ENCODE data around the gene CCDC39. TPM values are rescaled to one million over a fixed set of nuclear protein-coding genes. Genes with fewer than 3 reads are reported as not detected.

The CCDC39 gene
- total RNA-seq, 1 donor from 2014 or later: not detected

DNA sequence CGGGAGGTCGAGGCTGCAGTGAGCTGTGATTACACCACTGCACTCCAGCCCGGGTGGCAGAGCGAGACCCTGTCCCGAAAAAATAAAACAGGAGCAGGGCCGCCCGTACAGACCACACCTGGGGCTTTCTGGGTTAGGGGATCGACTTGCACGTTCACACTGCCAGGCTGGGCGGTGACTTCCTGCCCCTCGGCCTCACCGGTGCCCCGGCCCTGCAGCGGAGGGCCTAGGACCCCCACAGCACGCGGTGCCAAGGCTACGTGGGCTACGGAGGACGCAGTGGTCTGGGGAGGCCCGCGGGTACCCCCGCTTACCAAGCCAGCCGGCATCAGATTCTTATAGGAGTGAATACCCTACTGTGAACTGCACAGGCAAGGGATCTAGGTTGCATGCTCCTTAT lies 88.9 kb downstream of the CCDC39 start:
- TF ChIP-seq, protein P1, sequence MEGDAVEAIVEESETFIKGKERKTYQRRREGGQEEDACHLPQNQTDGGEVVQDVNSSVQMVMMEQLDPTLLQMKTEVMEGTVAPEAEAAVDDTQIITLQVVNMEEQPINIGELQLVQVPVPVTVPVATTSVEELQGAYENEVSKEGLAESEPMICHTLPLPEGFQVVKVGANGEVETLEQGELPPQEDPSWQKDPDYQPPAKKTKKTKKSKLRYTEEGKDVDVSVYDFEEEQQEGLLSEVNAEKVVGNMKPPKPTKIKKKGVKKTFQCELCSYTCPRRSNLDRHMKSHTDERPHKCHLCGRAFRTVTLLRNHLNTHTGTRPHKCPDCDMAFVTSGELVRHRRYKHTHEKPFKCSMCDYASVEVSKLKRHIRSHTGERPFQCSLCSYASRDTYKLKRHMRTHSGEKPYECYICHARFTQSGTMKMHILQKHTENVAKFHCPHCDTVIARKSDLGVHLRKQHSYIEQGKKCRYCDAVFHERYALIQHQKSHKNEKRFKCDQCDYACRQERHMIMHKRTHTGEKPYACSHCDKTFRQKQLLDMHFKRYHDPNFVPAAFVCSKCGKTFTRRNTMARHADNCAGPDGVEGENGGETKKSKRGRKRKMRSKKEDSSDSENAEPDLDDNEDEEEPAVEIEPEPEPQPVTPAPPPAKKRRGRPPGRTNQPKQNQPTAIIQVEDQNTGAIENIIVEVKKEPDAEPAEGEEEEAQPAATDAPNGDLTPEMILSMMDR (conservative IDR thresholded peaks at IDR 0.05; ENCODE audit: low read depth, low read length): no peak
- no peak for DNase-seq (ENCODE audit: low read depth)
- H3K4me3 ChIP-seq (ENCODE audit: low read depth, low read length): no peak overlapping the region

DNA sequence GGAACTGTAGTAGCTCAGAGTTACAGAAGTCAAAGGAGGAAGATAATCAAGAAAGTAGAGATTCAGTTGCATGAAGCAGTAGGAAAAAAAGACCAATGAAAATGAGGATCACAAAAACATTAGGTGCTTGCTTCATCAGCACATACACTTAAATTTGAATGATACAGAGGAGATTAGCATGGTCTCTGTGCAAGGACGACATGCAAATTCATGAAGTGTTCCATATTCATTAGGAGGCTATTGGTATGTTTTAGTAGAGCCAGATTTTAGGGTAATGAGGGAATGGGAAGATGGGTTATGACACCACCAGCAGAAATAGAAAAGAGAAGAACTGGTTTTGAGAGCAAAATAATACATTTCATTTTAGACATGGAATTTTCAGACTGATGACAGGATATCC lies 98.4 kb downstream of the CCDC39 start:
- no peak overlapping the region for H3K4me3 ChIP-seq (ENCODE audit: low read depth, low read length)
- TF ChIP-seq, protein P1 (conservative IDR thresholded peaks at IDR 0.05; ENCODE audit: low read depth, low read length): no peak
- no peak for DNase-seq (ENCODE audit: low read depth)

GRCh38 chr3:180575571-180575970 lies 103.7 kb downstream of the CCDC39 start:
- TF ChIP-seq, protein P1 (conservative IDR thresholded peaks at IDR 0.05; ENCODE audit: low read depth, low read length): no peak
- H3K4me3 ChIP-seq (ENCODE audit: low read depth, low read length): no peak overlapping the region

GRCh38 chr3:180571831-180572598 lies 107.3 kb downstream of the CCDC39 start:
- no peak overlapping the region for H3K4me3 ChIP-seq (ENCODE audit: low read depth, low read length)
- DNase-seq (ENCODE audit: low read depth): no peak
- TF ChIP-seq, protein P1 (conservative IDR thresholded peaks at IDR 0.05; ENCODE audit: low read depth, low read length): no peak

More at GRCh38 chr3:180575571-180575970, 103.7 kb downstream of the CCDC39 start:
- no peak for DNase-seq (ENCODE audit: low read depth)

- TF ChIP-seq, protein P1 (conservative IDR thresholded peaks at IDR 0.05; ENCODE audit: low read depth, low read length): no peak
- no peak for DNase-seq (ENCODE audit: low read depth)
- H3K4me3 ChIP-seq (ENCODE audit: low read depth, low read length): no peak overlapping the region
These were observed 109.1 kb downstream of the CCDC39 start for GRCh38 chr3:180570238-180570637.

GRCh38 chr3:180564676-180565075 lies 114.6 kb downstream of the CCDC39 start:
- TF ChIP-seq, protein P1 (conservative IDR thresholded peaks at IDR 0.05; ENCODE audit: low read depth, low read length): no peak

More at GRCh38 chr3:180564676-180565075, 114.6 kb downstream of the CCDC39 start:
- no peak for DNase-seq (ENCODE audit: low read depth)
- no peak overlapping the region for H3K4me3 ChIP-seq (ENCODE audit: low read depth, low read length)

Other genes with a start within 250 kb of the CCDC39 start
- 12.0 and 18.7 TPM in 2 replicates for gene TTC14, start 77.3 kb downstream of the CCDC39 start, total RNA-seq
- gene FXR1, start 233.2 kb upstream of the CCDC39 start, total RNA-seq: 114 and 145 TPM in 2 replicates

All from epithelial cell of proximal tubule (primary cell).